Natural killer cell (primary cell): ENCODE results near the gene LRCOL1. TPM values are rescaled to one million over a fixed set of nuclear protein-coding genes. Genes with fewer than 3 reads are reported as not detected.

Experiments
- ATAC-seq, 3 donors: fragments of 150-1000 bp in 2 of 3; fragments of 200-7000 bp in 1 of 3; cut with Tn5 transposase; 1 replicate in 1 of 3; 2 replicates in 2 of 3; pipeline ENCODE4 v1.10.0; 2021; ENCODE audit warnings: mild to moderate bottlenecking in 2 of 3, moderate library complexity in 2 of 3
- DNase-seq, 2 donors: peaks; one replicate each; pipeline versions ENCODE4 v3.0.0 to v3.0.0-alpha.2; 2013 to 2021; ENCODE audit warnings: mixed read lengths in 1 of 2
- H3K27ac ChIP-seq: one replicate; pipeline ENCODE4 v1.5.1; 2013; ENCODE audit warnings: mild to moderate bottlenecking, low read length
- H3K27me3 ChIP-seq: one replicate; pipeline ENCODE4 v1.6.1; 2013; ENCODE audit warnings: low read length; ENCODE audit not compliant: control insufficient read depth, insufficient read depth
- H3K36me3 ChIP-seq: one replicate; pipeline ENCODE4 v1.6.1; 2013; ENCODE audit warnings: low read length; ENCODE audit not compliant: control insufficient read depth, insufficient read depth
- H3K4me1 ChIP-seq: one replicate; pipeline ENCODE4 v1.6.1; 2013; ENCODE audit warnings: low read length; ENCODE audit not compliant: control insufficient read depth, insufficient read depth
- H3K4me3 ChIP-seq: one replicate; pipeline ENCODE4 v1.5.1; 2013; ENCODE audit warnings: low read length
- H3K9me3 ChIP-seq: one replicate; pipeline ENCODE4 v1.6.1; 2013; ENCODE audit warnings: low read length; ENCODE audit not compliant: control insufficient read depth, insufficient read depth
- H3K27ac Mint-ChIP-seq, 2 donors: one replicate each; pipeline ENCODE4 v1.8.0; 2022; ENCODE audit warnings: mild to moderate bottlenecking in 2 of 2, mixed read lengths in 2 of 2, moderate library complexity in 1 of 2
- H3K27me3 Mint-ChIP-seq, 2 donors: one replicate each; pipeline ENCODE4 v1.8.0; 2022; ENCODE audit warnings: low read depth in 2 of 2, mixed read lengths in 2 of 2
- H3K36me3 Mint-ChIP-seq: one replicate; pipeline ENCODE4 v1.8.0; 2022; ENCODE audit warnings: mixed read lengths
- H3K4me1 Mint-ChIP-seq, 2 donors: one replicate each; pipeline ENCODE4 v1.8.0; 2022; ENCODE audit warnings: mixed read lengths in 2 of 2
- H3K4me3 Mint-ChIP-seq: one replicate; pipeline ENCODE4 v1.8.0; 2022; ENCODE audit warnings: mild to moderate bottlenecking, moderate library complexity, mixed read lengths
- H3K9me3 Mint-ChIP-seq, 2 donors: one replicate each; pipeline ENCODE4 v1.8.0; 2022; ENCODE audit warnings: mixed read lengths in 2 of 2
- CTCF ChIP-seq: fragments of 200-600 bp; IDR thresholded peaks from one replicate; pipeline ENCODE4 v1.8.0; 2022; ENCODE audit warnings: antibody characterized with exemption
- WGBS: methylation state at CpG from one replicate; pipeline ENCODE4 v1.1.7; 2013; ENCODE audit warnings: missing lambda C conversion rate; ENCODE audit not compliant: insufficient coverage; 5-methylcytosine and 5-hydroxymethylcytosine counted together
- intact Hi-C: fragments of 100-400 bp; cut with micrococcal nuclease; formaldehyde crosslinking; loops from one replicate; pipeline ENCODE4 v1.14.2; 2022
- total RNA-seq, 4 donors: library from RNA; stranded (reverse); fragments of 120-200 nt in 1 of 4; gene quantifications; one replicate each; pipeline versions ENCODE4 v1.2.3 to v1.2.4, GENCODE V29; 2013 to 2022

Gene LRCOL1
- total RNA-seq, 3 donors from 2014 or later (not counting 1 experiment from before 2014, with no cell fraction given), result not detected

DNA sequence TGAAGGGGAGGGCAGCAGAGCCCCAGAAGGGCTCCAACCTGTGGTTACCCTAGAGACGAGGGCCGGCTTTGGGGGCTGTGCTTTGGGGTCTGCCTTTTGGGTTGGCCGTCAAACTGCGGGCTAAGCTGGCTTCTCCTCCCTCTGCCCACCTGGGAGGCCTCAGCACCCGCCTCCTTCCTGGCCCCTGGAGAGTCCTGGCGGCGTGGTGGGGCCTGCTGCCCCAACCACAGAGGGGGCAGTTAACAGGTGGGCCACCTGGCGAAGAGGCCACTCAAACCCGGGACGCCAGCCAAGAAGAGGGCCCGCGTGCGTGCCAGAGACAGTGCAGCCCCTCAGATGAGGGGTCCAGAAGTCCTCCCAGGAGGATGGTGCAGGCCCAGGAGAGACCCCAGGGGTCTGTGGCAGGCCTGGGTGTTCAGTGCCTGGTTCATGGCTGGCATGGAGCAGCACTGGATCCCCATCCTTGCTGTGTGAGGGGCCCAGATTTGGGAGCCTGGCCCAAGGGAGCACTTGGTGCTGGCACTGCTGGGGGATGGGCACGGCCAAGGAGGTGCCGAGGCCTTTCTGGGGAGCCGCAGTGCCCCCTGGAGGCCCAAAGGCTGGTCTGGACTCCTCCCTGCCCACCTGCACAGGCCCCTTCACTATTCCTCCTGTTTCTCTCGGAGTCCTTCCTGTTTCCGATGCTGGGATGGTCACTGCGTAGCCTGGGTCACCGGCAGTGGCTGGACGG lies 48.8 kb downstream of the LRCOL1 start:
- peak overlapping the region; percentile 67 for H3K4me3 Mint-ChIP-seq
- H3K9me3 Mint-ChIP-seq, result no peaks in the 10 kb centered on the region

DNA sequence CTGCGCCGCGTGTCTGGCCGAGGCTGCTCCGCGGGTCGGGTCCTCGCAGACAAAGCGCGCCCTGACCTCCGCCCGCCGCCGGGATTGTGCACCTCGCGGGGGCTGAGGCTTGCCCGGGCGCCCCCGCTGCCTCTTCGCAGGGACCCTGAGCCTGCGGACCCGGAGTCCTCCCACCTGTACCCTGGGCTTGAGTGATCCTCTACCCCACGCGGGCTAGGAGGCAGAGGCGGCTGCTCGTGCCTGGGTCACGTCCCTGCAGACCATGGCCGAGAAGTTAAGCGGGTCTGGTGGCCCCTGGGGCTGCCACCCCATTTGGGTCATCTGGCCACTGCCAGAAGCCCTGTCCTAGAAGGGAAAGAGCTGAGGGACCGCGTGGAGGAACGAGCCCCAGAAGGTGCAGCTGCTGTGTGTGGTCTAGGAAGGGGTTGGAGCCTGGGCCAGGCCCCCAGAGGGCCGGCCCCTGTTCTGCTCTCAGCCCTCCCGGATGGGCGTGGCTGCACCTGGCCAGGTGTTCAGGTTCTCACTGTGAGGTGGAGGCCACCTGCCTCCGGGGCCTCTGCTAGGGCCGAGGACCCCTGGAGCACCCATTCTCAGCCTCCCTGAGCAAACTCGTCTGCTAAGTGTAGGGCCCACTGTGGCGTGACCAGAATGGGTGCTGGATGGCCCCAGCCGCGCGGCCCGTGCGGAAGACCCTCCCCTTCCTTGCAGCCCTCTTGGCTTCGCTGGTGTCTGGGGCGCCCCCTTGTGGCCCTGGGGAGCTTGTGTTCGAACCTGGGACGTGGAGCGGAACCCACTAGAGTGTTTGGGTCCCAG lies 49.6 kb downstream of the LRCOL1 start:
- H3K9me3 ChIP-seq, result no peaks in the 10 kb centered on the region
- peak overlapping the region; percentile 7 for H3K4me3 ChIP-seq
- peak; percentile 63 for TF ChIP-seq CTCF
- DNase-seq, result peak; percentile 55 to 81
- H3K36me3 ChIP-seq, result no peaks in the 10 kb centered on the region
- Mint-ChIP-seq H3K4me1 (peaks cover 14 to 29% of the 10 kb centered on the region in 2 donors), H3K9me3 (no peaks in the 10 kb centered on the region), H3K27me3 (peaks cover 0 to 7% of the 10 kb centered on the region in 2 donors), H3K4me3 (peak overlapping the region; percentile 67), H3K27ac (no peak overlapping the region), H3K36me3 (no peaks in the 10 kb centered on the region)
- intact Hi-C loops, result no loop called here
- peaks cover 7% of the 10 kb centered on the region for H3K27me3 ChIP-seq
- H3K4me1 ChIP-seq, result peaks cover 36% of the 10 kb centered on the region
- 2% methylated on average over 49 of the region's 49 CpGs for WGBS
- peak; percentile 50 to 61 (median 51) for ATAC-seq
- H3K27ac ChIP-seq, result no peak overlapping the region

More for the DNA sequence above, 48.8 kb downstream of the LRCOL1 start:
- Mint-ChIP-seq H3K27ac (no peak overlapping the region), H3K36me3 (no peaks in the 10 kb centered on the region), H3K27me3 (peaks cover 0 to 7% of the 10 kb centered on the region in 2 donors), H3K4me1 (peaks cover 17 to 29% of the 10 kb centered on the region in 2 donors)
- peak in 1 of 2 donors; percentile 33 for DNase-seq
- Histone ChIP-seq H3K9me3 (no peaks in the 10 kb centered on the region), H3K4me1 (peaks cover 36% of the 10 kb centered on the region), H3K27ac (no peak overlapping the region), H3K4me3 (no peak overlapping the region), H3K36me3 (no peaks in the 10 kb centered on the region), H3K27me3 (peaks cover 7% of the 10 kb centered on the region)
- TF ChIP-seq CTCF, result no peak
- ATAC-seq, result no peak
- WGBS, result 69% methylated on average over 21 of the region's 21 CpGs
- intact Hi-C loops, result no loop called here

DNA sequence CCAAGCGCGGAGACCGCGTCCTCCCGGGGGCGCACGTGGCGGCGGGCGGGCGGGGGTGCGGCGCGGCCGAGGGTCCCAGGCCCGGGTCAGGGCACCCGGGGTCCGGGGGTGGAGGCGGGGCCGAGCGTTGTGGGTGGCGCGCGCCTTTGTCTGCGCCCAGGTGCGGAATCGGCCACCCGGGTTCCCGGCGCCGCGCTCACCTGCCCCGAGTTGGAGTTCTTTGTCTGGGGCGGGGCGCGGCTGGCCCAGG lies 50.1 kb downstream of the LRCOL1 start:
- Mint-ChIP-seq H3K27me3 (peaks cover 0 to 7% of the 10 kb centered on the region in 2 donors), H3K4me3 (no peak overlapping the region), H3K36me3 (no peaks in the 10 kb centered on the region), H3K9me3 (no peaks in the 10 kb centered on the region), H3K4me1 (peaks cover 8 to 30% of the 10 kb centered on the region in 2 donors), H3K27ac (no peak overlapping the region)
- Histone ChIP-seq H3K27me3 (peaks cover 7% of the 10 kb centered on the region), H3K4me1 (peaks cover 36% of the 10 kb centered on the region), H3K27ac (no peak overlapping the region), H3K4me3 (peak overlapping the region; percentile 13), H3K36me3 (no peaks in the 10 kb centered on the region), H3K9me3 (no peaks in the 10 kb centered on the region)
- intact Hi-C loops, result no loop called here
- ATAC-seq, result peak in 1 of 3 donors; percentile 17
- DNase-seq, result no peak
- no peak for TF ChIP-seq CTCF
- WGBS, result under 1% methylated on average over 36 of the region's 36 CpGs
